ENCODE measurements around the gene MAG. TPM values are rescaled to one million over a fixed set of nuclear protein-coding genes. Genes with fewer than 3 reads are reported as not detected.
A peak's percentile ranks its signal among the peaks of the same experiment; 100 is the strongest.

MAG gene
- total RNA-seq, 1 experiment from 2014 or later: 0.46 TPM

- no peak for TF ChIP-seq E2F1 (CRISPR knock-in tag; IDR thresholded peaks at IDR 0.05)
- no peak for TF ChIP-seq TCF7 (CRISPR knock-in tag; IDR thresholded peaks at IDR 0.05; ENCODE audit: low read depth)
- no peak for TF ChIP-seq USF1 (CRISPR knock-in tag; IDR thresholded peaks at IDR 0.05)
- TF ChIP-seq CREM (CRISPR knock-in tag; IDR thresholded peaks at IDR 0.05): no peak
Observed at GRCh38 chr19:35261356-35262100, 30.4 kb upstream of the MAG start (continued).

GRCh38 chr19:35262101-35262761 lies 29.7 kb upstream of the MAG start:
- ChIA-PET CTCF (interaction anchor here (0.5 to 2.0 kb wide), 4 partner anchors 34 to 196 kb away, joined by 3 to 5 read pairs (median 4); partner anchors contain the start of genes FAM187B and FXYD7), POLR2A (no interaction called here)
- ATAC-seq (no peak), DNase-seq (ENCODE audit: low spot score) (peak; percentile 11)
- Mint-ChIP-seq H3K27me3 (ENCODE audit: low read depth) (no peaks in the 10 kb centered on the region), H3K27ac (no peak overlapping the region), H3K4me3 (no peak overlapping the region), H3K4me1 (peaks cover 7% of the 10 kb centered on the region), H3K36me3 (peaks cover 29% of the 10 kb centered on the region), H3K9me3 (no peaks in the 10 kb centered on the region)
- TF ChIP-seq NR1H2 (CRISPR knock-in tag; IDR thresholded peaks at IDR 0.05): no peak
- no peak for TF ChIP-seq ZNF121 (CRISPR knock-in tag; IDR thresholded peaks at IDR 0.05)
- no peak for TF ChIP-seq ATF1 (CRISPR knock-in tag; IDR thresholded peaks at IDR 0.05)

GRCh38 chr19:35264268-35265125 lies 27.5 kb upstream of the MAG start:
- ChIA-PET CTCF (interaction anchor here (0.5 to 0.7 kb wide), 4 partner anchors 61 to 197 kb away, joined by 3 read pairs; partner anchors contain the start of genes FXYD7 and LGI4), POLR2A (no interaction called here)
- no peak for TF ChIP-seq ZNF121 (CRISPR knock-in tag; IDR thresholded peaks at IDR 0.05)
- no peak for TF ChIP-seq FOXP4 (CRISPR knock-in tag; IDR thresholded peaks at IDR 0.05)
- no peak for TF ChIP-seq ZNF416 (CRISPR knock-in tag; IDR thresholded peaks at IDR 0.05)
- no peak for TF ChIP-seq FOXJ3 (CRISPR knock-in tag; IDR thresholded peaks at IDR 0.05; ENCODE audit: borderline replicate concordance)
- TF ChIP-seq ATF3 (CRISPR knock-in tag; conservative IDR thresholded peaks at IDR 0.05): no peak
- TF ChIP-seq NFYB (CRISPR knock-in tag; conservative IDR thresholded peaks at IDR 0.05; ENCODE audit: low read depth): no peak
- no peak for TF ChIP-seq FOXK1 (CRISPR knock-in tag; IDR thresholded peaks at IDR 0.05)
- no peak for TF ChIP-seq AFF4 (CRISPR knock-in tag; IDR thresholded peaks at IDR 0.05; ENCODE audit: borderline replicate concordance)
- no peak for TF ChIP-seq ZMAT4 (CRISPR knock-in tag; IDR thresholded peaks at IDR 0.05)
- TF ChIP-seq ATF6 (CRISPR knock-in tag; IDR thresholded peaks at IDR 0.05): no peak
- no peak for TF ChIP-seq JAZF1 (CRISPR knock-in tag; IDR thresholded peaks at IDR 0.05)
- no peak for TF ChIP-seq OVOL2 (CRISPR knock-in tag; IDR thresholded peaks at IDR 0.05; ENCODE audit: borderline replicate concordance)
- TF ChIP-seq HMGA2 (CRISPR knock-in tag; IDR thresholded peaks at IDR 0.05): no peak
- TF ChIP-seq CREM (CRISPR knock-in tag; IDR thresholded peaks at IDR 0.05): no peak
- no peak for TF ChIP-seq EMX1 (CRISPR knock-in tag; IDR thresholded peaks at IDR 0.05)
- Mint-ChIP-seq H3K9me3 (no peaks in the 10 kb centered on the region), H3K27me3 (ENCODE audit: low read depth) (no peaks in the 10 kb centered on the region), H3K27ac (peak overlapping the region; percentile 74), H3K4me1 (peaks cover 7% of the 10 kb centered on the region), H3K4me3 (no peak overlapping the region), H3K36me3 (peaks cover 29% of the 10 kb centered on the region)
- DNase-seq (ENCODE audit: low spot score) (peak; percentile 2), ATAC-seq (no peak)
